RPMI7951 (cell line): ENCODE measurements around the gene MGAT3. TPM values are rescaled to one million over a fixed set of nuclear protein-coding genes. Genes with fewer than 3 reads are reported as not detected.
A peak's percentile ranks its signal among the peaks of the same experiment; 100 is the strongest.

Experiments
- DNase-seq: peaks from one replicate; pipeline ENCODE4 v3.0.0-alpha.2; 2012; ENCODE audit warnings: low read depth
- total RNA-seq: library from RNA; depleted of rRNA; stranded (reverse); fragments of >200 nt; shearing (Covaris generic); gene quantifications from 2 replicates; pipeline ENCODE4 v1.2.3, GENCODE V29; 2014; rRNA removed

The MGAT3 gene
- total RNA-seq, 1 experiment from 2014 or later, result not detected

DNA sequence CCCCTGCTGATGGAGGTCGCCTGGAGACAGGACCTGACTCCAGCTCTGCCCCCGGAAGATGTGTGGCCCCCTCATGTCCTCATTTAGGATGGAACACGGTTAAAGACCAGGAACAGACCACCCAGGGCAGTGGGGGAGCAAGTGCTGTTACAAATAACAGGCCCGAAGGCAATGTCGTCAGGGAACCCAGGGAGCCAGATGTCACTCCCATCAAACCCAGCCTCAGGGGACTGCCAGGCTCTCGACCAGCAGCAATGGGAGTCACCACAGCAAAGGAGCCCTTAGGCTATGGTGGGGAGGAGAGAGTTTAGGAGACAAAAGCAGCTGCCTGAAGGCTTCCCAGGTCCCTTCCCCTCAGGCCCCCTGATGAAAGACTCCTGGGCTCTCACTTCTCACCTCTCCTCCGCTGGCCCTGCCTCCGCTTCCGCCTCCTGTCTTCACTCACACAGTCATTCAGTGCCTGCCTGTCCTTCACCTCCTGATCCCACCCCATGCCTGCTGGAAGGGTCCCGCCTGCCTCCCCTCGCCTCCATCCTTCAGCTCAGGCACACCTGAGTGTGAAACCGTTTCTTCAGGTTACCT, 71.4 kb downstream of the MGAT3 start:
- DNase-seq, result peak; percentile 37

DNA sequence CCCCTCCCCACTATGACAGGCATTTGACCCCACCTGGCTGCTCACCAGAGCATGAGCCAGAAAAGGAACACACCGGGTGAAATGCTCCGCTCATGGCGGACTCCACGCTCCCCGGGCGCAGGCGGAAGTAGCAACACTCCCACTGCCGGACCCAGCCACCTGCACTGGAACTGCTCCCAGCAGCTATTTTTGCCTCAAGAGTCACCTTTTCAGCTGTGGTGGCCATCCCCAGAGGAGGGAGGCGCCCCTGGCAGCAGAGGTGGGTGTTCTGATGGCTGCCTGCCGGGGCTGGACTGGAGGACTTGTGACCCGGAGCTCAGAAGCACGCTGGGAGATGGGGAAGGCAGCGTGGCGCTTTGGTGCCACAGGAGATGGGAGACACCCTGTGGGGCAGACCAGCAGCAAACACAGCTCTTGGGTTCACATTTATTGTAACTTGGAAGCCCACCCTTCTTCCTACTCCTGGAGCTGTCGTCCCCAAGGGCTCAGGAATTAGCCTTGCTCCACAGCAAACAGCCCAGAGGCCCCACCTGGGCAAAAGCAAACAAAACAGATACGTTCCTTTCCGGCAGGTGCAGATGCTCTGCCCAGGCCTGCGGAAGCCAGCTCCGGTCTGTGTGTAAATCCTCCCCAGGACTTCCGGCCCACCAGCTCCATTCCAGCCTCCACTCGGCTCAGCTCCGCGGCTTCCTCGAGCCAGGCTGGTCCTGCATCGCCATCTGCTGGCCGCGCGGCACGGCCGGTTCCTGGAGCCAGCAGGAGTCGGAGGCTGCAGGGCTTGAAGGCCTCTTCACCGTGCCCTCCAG, 72.1 kb downstream of the MGAT3 start:
- peak; percentile 79 for DNase-seq

DNA sequence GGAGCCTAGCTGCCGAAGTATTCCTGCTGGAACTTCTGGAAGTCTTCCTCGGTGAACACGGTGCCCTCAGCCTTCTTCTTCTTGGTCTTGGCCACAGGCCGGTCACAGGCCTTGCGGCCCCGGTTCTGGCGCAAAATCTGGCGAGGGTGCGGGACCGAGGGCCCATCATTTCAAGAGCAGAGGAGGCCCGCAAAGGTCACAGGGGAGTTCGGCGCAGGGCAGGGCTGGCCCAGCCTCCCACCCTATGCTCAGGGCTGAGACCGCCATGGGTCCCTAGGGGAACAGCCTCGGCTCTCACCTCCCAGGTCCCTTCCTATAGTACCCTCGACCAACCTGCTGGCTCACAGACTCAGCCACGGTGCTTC, 72.7 kb downstream of the MGAT3 start:
- DNase-seq, result no peak

- no peak for DNase-seq
These were observed 73.3 kb downstream of the MGAT3 start for GRCh38 chr22:39530116-39530515.

DNA sequence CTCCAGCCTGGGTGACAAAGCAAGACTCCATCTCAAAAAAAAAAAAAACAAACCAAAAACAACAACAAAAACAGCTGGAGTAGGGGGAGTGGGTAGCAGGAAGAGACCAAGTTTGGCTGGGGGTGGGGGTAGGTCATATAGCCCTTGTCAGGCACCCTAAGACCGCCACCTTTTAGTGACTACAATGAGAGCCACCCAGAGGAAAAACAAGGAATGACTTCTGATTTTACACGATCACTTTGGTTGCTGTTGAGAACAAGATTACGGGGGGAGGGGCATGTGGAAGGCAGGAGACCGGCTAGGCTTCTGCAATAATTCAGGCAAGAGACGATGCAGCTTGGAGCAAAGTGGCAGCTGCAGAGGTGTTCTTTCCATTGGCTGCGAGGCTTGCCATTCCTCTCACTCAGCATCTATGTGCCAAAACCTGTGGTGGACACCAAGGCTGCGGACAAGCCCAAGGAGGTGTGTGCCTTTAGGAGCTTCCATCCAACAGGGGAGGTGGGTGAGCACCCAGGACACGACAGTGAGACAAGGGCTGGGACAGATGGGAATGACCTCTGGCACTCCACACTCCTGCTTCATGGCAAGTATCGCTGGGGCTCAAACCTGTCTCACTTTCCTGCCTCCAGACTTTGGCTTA, 74.0 kb downstream of the MGAT3 start:
- peak; percentile 24 for DNase-seq

- DNase-seq, result peak; percentile 97
These were observed 75.6 kb downstream of the MGAT3 start, which contains the start of gene RPS19BP1 for GRCh38 chr22:39532215-39533073. Gene RPS19BP1 (minus strand): TSS chr22:39532748. CDS start chr22:39532738, 10 bp downstream.

DNA sequence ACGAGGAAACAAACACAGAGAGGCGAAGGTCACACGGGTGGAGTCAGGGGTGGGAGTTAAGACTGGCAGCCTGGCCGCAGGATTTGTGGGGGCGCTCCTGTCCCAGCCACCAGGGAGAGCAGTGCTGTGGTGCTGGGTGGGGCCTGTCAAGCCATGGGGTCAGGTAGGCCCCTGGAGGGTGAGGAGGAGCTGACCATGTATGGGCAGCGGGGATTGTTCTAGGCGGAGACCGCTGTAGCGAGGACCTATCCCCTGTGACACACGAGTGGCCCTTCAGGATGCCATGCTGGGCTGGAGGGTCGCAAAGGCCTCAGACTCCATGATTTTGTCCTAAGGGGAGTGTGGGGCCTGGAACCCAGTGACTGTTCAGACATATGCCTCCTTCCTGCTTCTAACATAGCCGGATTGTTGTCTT, 77.3 kb downstream of the MGAT3 start:
- DNase-seq, result no peak

DNA sequence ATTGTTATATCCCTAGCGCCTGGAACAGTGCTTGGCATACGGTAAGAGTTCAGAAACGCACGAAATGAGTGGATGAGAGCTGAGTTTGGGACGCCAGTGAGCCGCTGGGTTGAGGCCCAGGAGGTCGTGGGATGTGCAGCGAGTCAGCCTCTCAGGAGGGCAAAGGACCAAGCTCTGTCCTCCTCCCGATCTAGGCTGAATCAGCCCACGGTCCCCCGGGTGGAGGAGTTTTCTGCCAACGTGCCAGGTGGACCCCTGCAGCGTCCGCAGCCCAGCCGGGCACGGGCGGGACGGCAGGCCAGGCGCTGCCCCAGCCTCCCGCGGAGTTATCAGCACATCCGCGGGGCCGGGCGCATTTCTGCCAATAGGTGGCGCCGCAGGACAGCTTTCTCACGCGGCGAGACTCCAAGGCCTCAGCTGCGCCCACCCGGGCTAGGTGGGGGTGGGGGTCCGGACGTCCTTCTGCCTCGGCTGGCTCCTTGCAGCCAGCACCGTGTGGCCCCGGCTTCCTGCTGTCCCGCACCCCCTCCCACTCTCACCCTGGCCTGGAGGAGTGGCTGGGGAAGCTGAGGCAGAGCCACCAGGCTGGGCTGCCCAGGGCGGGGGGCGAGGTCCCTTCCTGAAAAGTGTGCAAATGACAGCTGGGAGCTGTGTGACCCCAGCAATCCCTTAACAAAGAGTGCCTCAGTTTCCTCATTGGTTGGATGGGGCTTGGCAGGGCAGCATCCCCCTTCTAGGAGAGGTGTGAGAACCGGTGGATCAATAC, 78.0 kb downstream of the MGAT3 start:
- DNase-seq, result peak; percentile 51

DNA sequence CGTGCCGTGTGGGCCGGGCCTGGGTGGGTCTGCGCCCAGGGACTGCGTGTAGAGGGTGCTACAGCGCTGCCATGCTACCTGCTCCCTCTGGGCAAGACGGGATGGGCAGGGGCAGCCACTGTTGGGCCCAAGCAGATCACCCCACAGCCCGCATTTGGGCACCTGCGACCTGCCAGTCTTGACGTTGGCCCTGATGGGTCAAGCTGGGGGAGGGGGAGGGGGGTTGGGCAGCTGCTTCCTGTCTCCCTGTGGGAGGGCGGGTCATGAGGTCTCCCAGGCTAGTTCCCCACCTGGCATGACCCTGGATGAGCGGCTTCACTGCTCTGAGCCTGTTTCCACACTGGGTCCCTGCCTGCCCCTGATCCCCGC, 78.5 kb downstream of the MGAT3 start:
- no peak for DNase-seq

- DNase-seq, result no peak
These were observed 79.1 kb downstream of the MGAT3 start for GRCh38 chr22:39535831-39536449.

DNA sequence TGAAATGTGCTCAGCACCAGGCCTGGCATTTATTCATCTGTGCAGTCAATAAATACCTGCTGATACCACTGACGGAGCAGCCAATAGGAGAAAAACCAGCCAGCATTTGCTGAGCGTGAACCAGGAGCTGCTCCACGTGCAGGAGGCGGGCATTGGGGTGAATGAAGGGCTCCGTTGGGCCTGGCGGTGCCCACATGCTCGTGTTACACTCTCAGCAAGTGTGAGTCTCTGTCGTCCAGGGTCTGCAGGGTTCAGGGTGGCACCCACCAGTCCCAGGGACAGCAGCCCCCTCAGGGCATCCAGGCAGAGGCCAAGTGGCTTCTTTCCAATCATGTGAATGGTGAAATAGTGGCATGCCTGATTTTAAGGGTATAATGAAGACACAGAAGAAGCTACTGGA, 79.9 kb downstream of the MGAT3 start:
- DNase-seq, result no peak

GRCh38 chr22:39537975-39538374, 81.2 kb downstream of the MGAT3 start:
- no peak for DNase-seq

Other genes starting within 250 kb of the MGAT3 start
- 1.2 and 1.7 TPM in 2 replicates for gene PDGFB, start 212.0 kb upstream of the MGAT3 start, total RNA-seq
- gene RPL3, start 137.4 kb upstream of the MGAT3 start, total RNA-seq, result 1,170 and 1,583 TPM in 2 replicates
- gene SYNGR1, start 107.0 kb upstream of the MGAT3 start, total RNA-seq, result 7.0 and 14.8 TPM in 2 replicates
- 7.6 and 8.0 TPM in 2 replicates for gene TAB1, start 57.2 kb upstream of the MGAT3 start, total RNA-seq
- gene MIEF1, start 45.3 kb downstream of the MGAT3 start, total RNA-seq, result 10.6 and 11.3 TPM in 2 replicates
- gene ATF4, start 63.5 kb downstream of the MGAT3 start, total RNA-seq, result 190 and 217 TPM in 2 replicates
- 74.9 and 132 TPM in 2 replicates for gene RPS19BP1, start 75.7 kb downstream of the MGAT3 start, total RNA-seq
- gene CACNA1I, start 113.7 kb downstream of the MGAT3 start, total RNA-seq, result not detected in 2 replicates